CD14-positive monocyte (primary cell): Measurements from ENCODE around the gene MYOM1. TPM values are rescaled to one million over a fixed set of nuclear protein-coding genes. Genes with fewer than 3 reads are reported as not detected.

ENCODE experiments used
- DNase-seq, 3 donors: peaks; one replicate each; pipeline ENCODE4 v3.0.0-alpha.2; 2011 to 2022
- H2AFZ ChIP-seq: 2 replicates; pipeline ENCODE4 v1.6.0; 2012; ENCODE audit warnings: mild to moderate bottlenecking, low read depth, low read length, inconsistent platforms; ENCODE audit not compliant: insufficient read depth, poor library complexity, severe bottlenecking
- H3K27ac ChIP-seq, 2 donors: 1 replicate in 1 of 2; 2 replicates in 1 of 2; pipeline ENCODE4 v1.5.1; 2012 to 2013; ENCODE audit warnings: low read length in 2 of 2, control low read depth in 1 of 2, inconsistent platforms in 1 of 2, low read depth in 1 of 2, mild to moderate bottlenecking in 1 of 2
- H3K27me3 ChIP-seq, 2 donors: one replicate each; pipeline versions ENCODE4 v1.6.0 to v1.6.1; 2011 to 2013; ENCODE audit warnings: low read length in 2 of 2; ENCODE audit not compliant: control insufficient read depth in 2 of 2, insufficient read depth in 2 of 2
- H3K36me3 ChIP-seq, 2 donors: replicated peaks in 1 of 2; 1 replicate in 1 of 2; 2 replicates in 1 of 2; pipeline versions ENCODE4 v1.5.1 to v1.6.1; 2012 to 2013; ENCODE audit warnings: low read length in 2 of 2, control low read depth in 1 of 2, inconsistent platforms in 1 of 2, mild to moderate bottlenecking in 1 of 2; ENCODE audit not compliant: insufficient read depth in 2 of 2, control insufficient read depth in 1 of 2
- H3K4me1 ChIP-seq, 2 donors: 1 replicate in 1 of 2; 2 replicates in 1 of 2; pipeline versions ENCODE4 v1.5.1 to v1.6.1; 2012 to 2013; ENCODE audit warnings: low read length in 2 of 2, control low read depth in 1 of 2, inconsistent platforms in 1 of 2, mild to moderate bottlenecking in 1 of 2, moderate library complexity in 1 of 2; ENCODE audit not compliant: insufficient read depth in 2 of 2, control insufficient read depth in 1 of 2
- H3K4me2 ChIP-seq: replicated peaks from 2 replicates; pipeline ENCODE3; 2012; ENCODE audit warnings: low read length, moderate library complexity, mild to moderate bottlenecking; ENCODE audit not compliant: poor library complexity, severe bottlenecking; ENCODE audit errors: extremely low read depth
- H3K4me3 ChIP-seq, 3 experiments: fragments of 200-600 bp in 1 of 3; sonication (generic) in 1 of 3; replicated peaks in 1 of 3; 1 replicate in 2 of 3; 2 replicates in 1 of 3; pipeline ENCODE4 v1.5.1; 2011 to 2013; ENCODE audit warnings: low read length in 3 of 3, mild to moderate bottlenecking in 3 of 3, control low read depth in 2 of 3, low read depth in 2 of 3, inconsistent platforms in 1 of 3, moderate library complexity in 1 of 3
- H3K79me2 ChIP-seq: 2 replicates; pipeline ENCODE4 v1.6.0; 2012; ENCODE audit warnings: mild to moderate bottlenecking, control low read depth, inconsistent platforms, low read length, moderate library complexity; ENCODE audit not compliant: insufficient read depth
- H3K9ac ChIP-seq: 2 replicates; pipeline ENCODE4 v1.6.0; 2017; ENCODE audit warnings: low read length, mild to moderate bottlenecking; ENCODE audit not compliant: insufficient read depth, poor library complexity, severe bottlenecking
- H3K9me3 ChIP-seq, 2 donors: replicated peaks in 1 of 2; 1 replicate in 1 of 2; 2 replicates in 1 of 2; pipeline versions ENCODE4 v1.5.1 to v1.6.1; 2012 to 2013; ENCODE audit warnings: low read length in 2 of 2, control low read depth in 1 of 2; ENCODE audit not compliant: control insufficient read depth in 1 of 2, insufficient read depth in 1 of 2
- H4K20me1 ChIP-seq: 2 replicates; pipeline ENCODE4 v1.6.0; 2012; ENCODE audit warnings: mild to moderate bottlenecking, low read length, control low read depth, moderate library complexity; ENCODE audit not compliant: insufficient read depth
- H3K27ac Mint-ChIP-seq, 7 donors: one replicate each; pipeline ENCODE4 v1.8.0; 2020; ENCODE audit warnings: mild to moderate bottlenecking in 7 of 7, mixed read lengths in 7 of 7, moderate library complexity in 6 of 7, inconsistent platforms in 2 of 7
- H3K27me3 Mint-ChIP-seq, 3 donors: one replicate each; pipeline ENCODE4 v1.8.0; 2021 to 2022; ENCODE audit warnings: low read depth in 3 of 3, mild to moderate bottlenecking in 3 of 3, mixed read lengths in 3 of 3, moderate library complexity in 3 of 3, inconsistent platforms in 1 of 3
- H3K36me3 Mint-ChIP-seq, 2 donors: one replicate each; pipeline ENCODE4 v1.8.0; 2020; ENCODE audit warnings: mixed read lengths in 2 of 2, inconsistent platforms in 1 of 2, mild to moderate bottlenecking in 1 of 2
- H3K4me1 Mint-ChIP-seq: one replicate; pipeline ENCODE4 v1.8.0; 2020; ENCODE audit warnings: mild to moderate bottlenecking, mixed read lengths
- H3K4me3 Mint-ChIP-seq, 2 donors: one replicate each; pipeline ENCODE4 v1.8.0; 2020; ENCODE audit warnings: mild to moderate bottlenecking in 2 of 2, mixed read lengths in 2 of 2, moderate library complexity in 1 of 2
- H3K9me3 Mint-ChIP-seq, 7 donors: one replicate each; pipeline ENCODE4 v1.8.0; 2020 to 2022; ENCODE audit warnings: mixed read lengths in 7 of 7, mild to moderate bottlenecking in 6 of 7, moderate library complexity in 6 of 7, inconsistent platforms in 2 of 7
- WGBS: methylation state at CpG from one replicate; pipeline ENCODE4 v1.1.5; 2013; ENCODE audit warnings: missing lambda C conversion rate; ENCODE audit not compliant: insufficient coverage; 5-methylcytosine and 5-hydroxymethylcytosine counted together
- intact Hi-C, 2 donors: fragments of 100-400 bp; cut with micrococcal nuclease; formaldehyde crosslinking; loops; one replicate each; pipeline versions ENCODE4 v1.15.0 to v1.15.1; 2023
- polyA plus RNA-seq, 3 donors: library from polyadenylated mRNA; depleted of rRNA in 1 of 3; unstranded in 2 of 3; stranded (reverse) in 1 of 3; fragments of 300-500 nt in 2 of 3; fragments of >200 nt in 1 of 3; fragmentation: Illumina TruSeq in 2 of 3; gene quantifications; 1 replicate in 2 of 3; 2 replicates in 1 of 3; pipeline ENCODE4 v1.2.3, GENCODE V29; 2012 to 2021
- TF ChIP-seq, protein P1 (sequence below): fragments of 200-600 bp; IDR thresholded peaks from one replicate; pipeline ENCODE4 v1.8.0; 2022; ENCODE audit warnings: antibody characterized with exemption, mild to moderate bottlenecking

Gene MYOM1
- polyA plus RNA-seq, 3 donors, result 0.05 to 0.95 (median 0.22) TPM

DNA sequence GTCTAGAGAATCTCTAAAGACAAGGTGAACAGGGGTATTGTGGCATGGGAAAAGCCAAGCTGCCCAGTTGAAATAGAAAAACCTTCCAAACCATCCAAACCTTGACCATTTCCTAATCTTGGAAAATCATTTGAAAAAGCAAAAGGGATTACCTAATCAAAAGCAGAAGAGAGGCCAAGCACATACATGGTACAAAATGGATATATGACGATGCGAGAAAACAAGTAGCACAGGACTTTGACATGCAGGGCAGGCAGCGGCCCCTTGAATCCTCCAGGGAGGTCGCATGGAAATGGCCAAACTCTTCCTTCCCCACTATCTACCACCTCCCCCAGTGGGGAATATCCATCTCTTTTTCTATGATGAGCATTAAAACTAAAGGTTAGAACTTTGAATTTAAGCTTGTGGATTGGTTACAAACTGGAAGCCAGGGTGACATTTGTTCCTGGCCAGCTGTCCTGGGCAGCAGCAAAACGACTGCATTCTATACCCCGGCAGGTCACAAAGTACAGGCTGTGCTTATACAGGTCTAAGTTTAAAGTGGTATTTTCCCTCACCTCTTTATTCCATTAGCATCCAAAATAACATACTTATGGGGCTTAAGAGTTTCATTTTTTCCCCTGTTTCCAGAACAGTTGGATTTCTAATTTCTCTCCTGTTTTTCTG lies 24.7 kb downstream of the MYOM1 start:
- H3K4me2 ChIP-seq, result no peak overlapping the region
- no peaks in the 10 kb centered on the region for H3K27me3 ChIP-seq
- no peaks in the 10 kb centered on the region for H3K9me3 ChIP-seq
- H3K9me3 Mint-ChIP-seq, result peaks cover 0 to 6% (median 0%) of the 10 kb centered on the region in 7 donors
- no peaks in the 10 kb centered on the region for H3K4me1 ChIP-seq
- H2AFZ ChIP-seq, result no peak overlapping the region
- no peak for DNase-seq
- no peak overlapping the region for H3K27ac ChIP-seq
- 100% methylated on average over 3 of the region's 6 CpGs for WGBS
- H3K79me2 ChIP-seq, result no peaks in the 10 kb centered on the region
- H3K27me3 Mint-ChIP-seq, result no peaks in the 10 kb centered on the region
- H3K4me3 ChIP-seq, result no peak overlapping the region
- H3K36me3 ChIP-seq, result no peaks in the 10 kb centered on the region
- intact Hi-C loops, result no loop called here
- TF ChIP-seq, protein P1, sequence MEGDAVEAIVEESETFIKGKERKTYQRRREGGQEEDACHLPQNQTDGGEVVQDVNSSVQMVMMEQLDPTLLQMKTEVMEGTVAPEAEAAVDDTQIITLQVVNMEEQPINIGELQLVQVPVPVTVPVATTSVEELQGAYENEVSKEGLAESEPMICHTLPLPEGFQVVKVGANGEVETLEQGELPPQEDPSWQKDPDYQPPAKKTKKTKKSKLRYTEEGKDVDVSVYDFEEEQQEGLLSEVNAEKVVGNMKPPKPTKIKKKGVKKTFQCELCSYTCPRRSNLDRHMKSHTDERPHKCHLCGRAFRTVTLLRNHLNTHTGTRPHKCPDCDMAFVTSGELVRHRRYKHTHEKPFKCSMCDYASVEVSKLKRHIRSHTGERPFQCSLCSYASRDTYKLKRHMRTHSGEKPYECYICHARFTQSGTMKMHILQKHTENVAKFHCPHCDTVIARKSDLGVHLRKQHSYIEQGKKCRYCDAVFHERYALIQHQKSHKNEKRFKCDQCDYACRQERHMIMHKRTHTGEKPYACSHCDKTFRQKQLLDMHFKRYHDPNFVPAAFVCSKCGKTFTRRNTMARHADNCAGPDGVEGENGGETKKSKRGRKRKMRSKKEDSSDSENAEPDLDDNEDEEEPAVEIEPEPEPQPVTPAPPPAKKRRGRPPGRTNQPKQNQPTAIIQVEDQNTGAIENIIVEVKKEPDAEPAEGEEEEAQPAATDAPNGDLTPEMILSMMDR, result no peak
- H3K27ac Mint-ChIP-seq, result no peak overlapping the region
- H3K4me1 Mint-ChIP-seq, result peaks cover 2% of the 10 kb centered on the region
- H3K9ac ChIP-seq, result no peak overlapping the region
- no peaks in the 10 kb centered on the region for H3K36me3 Mint-ChIP-seq
- no peak overlapping the region for H3K4me3 Mint-ChIP-seq
- H4K20me1 ChIP-seq, result no peaks in the 10 kb centered on the region

DNA sequence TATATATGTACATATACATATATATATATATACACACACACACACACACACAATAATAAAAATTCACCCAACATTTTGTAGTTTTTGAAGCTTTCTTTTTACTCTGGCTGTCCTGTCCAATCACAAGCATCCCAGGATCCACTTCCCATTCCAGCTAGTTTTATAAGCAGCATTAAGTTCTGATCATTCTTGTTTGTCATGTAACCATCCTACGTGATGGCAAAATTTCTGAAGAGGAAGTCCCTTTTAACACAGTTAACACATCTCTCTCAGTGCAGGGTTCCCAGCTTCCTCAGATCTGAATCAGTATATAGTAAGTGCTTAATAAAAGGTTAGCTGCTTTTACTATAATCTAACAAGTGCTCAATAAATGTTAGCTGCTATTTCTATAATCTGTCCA lies 26.4 kb downstream of the MYOM1 start:
- no peak overlapping the region for H3K27ac Mint-ChIP-seq
- no peak overlapping the region for H3K4me3 Mint-ChIP-seq
- H3K27me3 ChIP-seq, result no peaks in the 10 kb centered on the region
- no peaks in the 10 kb centered on the region for H3K36me3 ChIP-seq
- no peak overlapping the region for H2AFZ ChIP-seq
- no peaks in the 10 kb centered on the region for H3K4me1 ChIP-seq
- H3K4me3 ChIP-seq, result no peak overlapping the region
- TF ChIP-seq, protein P1, result no peak
- WGBS, result no CpG with 5 or more reads among the region's 1 CpG
- no peak overlapping the region for H3K27ac ChIP-seq
- peak in 2 of 3 donors; percentile 30 to 42 for DNase-seq
- H3K27me3 Mint-ChIP-seq, result peaks cover 0 to 2% (median 0%) of the 10 kb centered on the region in 3 donors
- intact Hi-C loops, result no loop called here
- no peaks in the 10 kb centered on the region for H3K79me2 ChIP-seq
- no peak overlapping the region for H3K9ac ChIP-seq
- H3K4me1 Mint-ChIP-seq, result peaks cover 2% of the 10 kb centered on the region
- H3K9me3 Mint-ChIP-seq, result peaks cover 0 to 1% (median 0%) of the 10 kb centered on the region in 7 donors
- no peak overlapping the region for H3K4me2 ChIP-seq
- H3K9me3 ChIP-seq, result no peaks in the 10 kb centered on the region
- H4K20me1 ChIP-seq, result no peaks in the 10 kb centered on the region
- no peaks in the 10 kb centered on the region for H3K36me3 Mint-ChIP-seq
